Stimulated activated effector memory CD8-positive, alpha-beta T cell treated with anti-CD3 and anti-CD28 coated beads, Interleukin-12 subunit alpha, Interleukin-12 subunit beta, amount 100 ng/mL, for 72 hours (primary cell): ENCODE data around the gene DEXI.

Experiments
- ATAC-seq: fragments of 150-1000 bp; cut with Tn5 transposase; 2 replicates; pipeline ENCODE4 v1.10.0; 2021
- DNase-seq, 2 donors: peaks; one replicate each; pipeline ENCODE4 v3.0.0; 2021 to 2022; ENCODE audit warnings: low spot score in 2 of 2
- H3K27ac Mint-ChIP-seq: one replicate; pipeline ENCODE4 v1.8.0; 2022; ENCODE audit warnings: mild to moderate bottlenecking, mixed read lengths
- H3K36me3 Mint-ChIP-seq: one replicate; pipeline ENCODE4 v1.8.0; 2022; ENCODE audit warnings: mild to moderate bottlenecking, mixed read lengths
- H3K4me1 Mint-ChIP-seq: one replicate; pipeline ENCODE4 v1.8.0; 2022; ENCODE audit warnings: mixed read lengths
- H3K4me3 Mint-ChIP-seq: one replicate; pipeline ENCODE4 v1.8.0; 2022; ENCODE audit warnings: mild to moderate bottlenecking, mixed read lengths
- H3K9me3 Mint-ChIP-seq: one replicate; pipeline ENCODE4 v1.8.0; 2022; ENCODE audit warnings: mixed read lengths

Gene DEXI

DNA sequence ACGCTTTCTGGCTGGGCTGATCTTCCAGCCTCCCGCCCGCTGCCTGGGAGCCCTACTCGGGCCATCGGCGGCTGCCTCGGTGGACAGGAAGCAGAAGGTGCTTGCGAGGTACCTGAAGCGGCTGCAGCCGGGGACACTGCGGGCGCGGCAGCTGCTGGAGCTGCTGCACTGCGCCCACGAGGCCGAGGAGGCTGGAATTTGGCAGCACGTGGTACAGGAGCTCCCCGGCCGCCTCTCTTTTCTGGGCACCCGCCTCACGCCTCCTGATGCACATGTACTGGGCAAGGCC lies 34.6 kb downstream of the DEXI start:
- H3K9me3 Mint-ChIP-seq = peaks cover 3% of the 10 kb centered on the region
- ATAC-seq (peak; percentile 13), DNase-seq (no peak)
- no peaks in the 10 kb centered on the region for H3K4me1 Mint-ChIP-seq
- H3K27ac Mint-ChIP-seq = no peak overlapping the region
- no peak overlapping the region for H3K4me3 Mint-ChIP-seq
- H3K36me3 Mint-ChIP-seq = peaks cover 55% of the 10 kb centered on the region

GRCh38 chr16:10906914-10907756 lies 35.1 kb downstream of the DEXI start:
- H3K27ac Mint-ChIP-seq = no peak overlapping the region
- no peaks in the 10 kb centered on the region for H3K4me1 Mint-ChIP-seq
- no peak overlapping the region for H3K4me3 Mint-ChIP-seq
- H3K9me3 Mint-ChIP-seq = peaks cover 5% of the 10 kb centered on the region
- peaks cover 55% of the 10 kb centered on the region for H3K36me3 Mint-ChIP-seq
- ATAC-seq (no peak), DNase-seq (no peak)

DNA sequence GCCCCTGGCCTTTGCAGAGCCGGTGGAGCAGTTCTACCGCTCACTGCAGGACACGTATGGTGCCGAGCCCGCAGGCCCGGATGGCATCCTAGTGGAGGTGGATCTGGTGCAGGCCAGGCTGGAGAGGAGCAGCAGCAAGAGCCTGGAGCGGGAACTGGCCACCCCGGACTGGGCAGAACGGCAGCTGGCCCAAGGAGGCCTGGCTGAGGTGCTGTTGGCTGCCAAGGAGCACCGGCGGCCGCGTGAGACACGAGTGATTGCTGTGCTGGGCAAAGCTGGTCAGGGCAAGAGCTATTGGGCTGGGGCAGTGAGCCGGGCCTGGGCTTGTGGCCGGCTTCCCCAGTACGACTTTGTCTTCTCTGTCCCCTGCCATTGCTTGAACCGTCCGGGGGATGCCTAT lies 35.8 kb downstream of the DEXI start:
- DNase-seq = no peak
- no peak for ATAC-seq
- peaks cover 5% of the 10 kb centered on the region for H3K9me3 Mint-ChIP-seq
- H3K4me3 Mint-ChIP-seq = no peak overlapping the region
- H3K36me3 Mint-ChIP-seq = peaks cover 59% of the 10 kb centered on the region
- no peak overlapping the region for H3K27ac Mint-ChIP-seq
- H3K4me1 Mint-ChIP-seq = no peaks in the 10 kb centered on the region

- DNase-seq (no peak), ATAC-seq (no peak)
- no peak overlapping the region for H3K4me3 Mint-ChIP-seq
- H3K36me3 Mint-ChIP-seq = peaks cover 74% of the 10 kb centered on the region
- H3K9me3 Mint-ChIP-seq = peaks cover 5% of the 10 kb centered on the region
- H3K4me1 Mint-ChIP-seq = no peaks in the 10 kb centered on the region
- H3K27ac Mint-ChIP-seq = no peak overlapping the region
Observed at GRCh38 chr16:10902999-10903398, 39.3 kb downstream of the DEXI start.

- Mint-ChIP-seq H3K27ac (no peak overlapping the region), H3K4me3 (no peak overlapping the region), H3K4me1 (peaks cover 17% of the 10 kb centered on the region), H3K36me3 (peaks cover 61% of the 10 kb centered on the region), H3K9me3 (peaks cover 2% of the 10 kb centered on the region)
- DNase-seq (no peak), ATAC-seq (no peak)
Observed at GRCh38 chr16:10897134-10897533, 45.1 kb downstream of the DEXI start.

GRCh38 chr16:10896723-10897122 lies 45.5 kb downstream of the DEXI start:
- peaks cover 17% of the 10 kb centered on the region for H3K4me1 Mint-ChIP-seq
- no peak for DNase-seq
- ATAC-seq = no peak
- H3K9me3 Mint-ChIP-seq = peaks cover 2% of the 10 kb centered on the region
- H3K36me3 Mint-ChIP-seq = peaks cover 60% of the 10 kb centered on the region
- no peak overlapping the region for H3K4me3 Mint-ChIP-seq
- no peak overlapping the region for H3K27ac Mint-ChIP-seq

DNA sequence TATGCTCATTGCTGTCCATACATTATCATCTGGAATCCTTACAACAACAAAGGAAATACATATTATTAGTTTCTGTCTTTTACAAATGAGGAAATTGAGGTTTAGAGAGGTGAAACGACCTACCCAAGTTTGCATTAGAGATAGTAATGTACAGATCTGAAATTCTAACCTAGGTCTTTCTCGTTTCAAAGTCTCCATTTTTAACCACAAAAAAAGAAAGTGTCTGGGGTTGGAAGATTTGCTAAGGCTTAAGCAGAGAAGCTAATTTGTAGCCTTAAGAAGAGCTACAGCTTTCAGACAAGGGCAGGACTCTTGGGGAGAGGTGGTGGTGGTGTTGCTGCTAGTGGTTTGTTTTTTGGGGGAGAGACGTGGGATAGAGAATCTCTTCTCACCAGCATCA lies 46.1 kb downstream of the DEXI start:
- Mint-ChIP-seq H3K36me3 (peaks cover 57% of the 10 kb centered on the region), H3K27ac (no peak overlapping the region), H3K4me3 (no peak overlapping the region), H3K9me3 (peaks cover 2% of the 10 kb centered on the region), H3K4me1 (peaks cover 17% of the 10 kb centered on the region)
- DNase-seq (no peak), ATAC-seq (no peak)

DNA sequence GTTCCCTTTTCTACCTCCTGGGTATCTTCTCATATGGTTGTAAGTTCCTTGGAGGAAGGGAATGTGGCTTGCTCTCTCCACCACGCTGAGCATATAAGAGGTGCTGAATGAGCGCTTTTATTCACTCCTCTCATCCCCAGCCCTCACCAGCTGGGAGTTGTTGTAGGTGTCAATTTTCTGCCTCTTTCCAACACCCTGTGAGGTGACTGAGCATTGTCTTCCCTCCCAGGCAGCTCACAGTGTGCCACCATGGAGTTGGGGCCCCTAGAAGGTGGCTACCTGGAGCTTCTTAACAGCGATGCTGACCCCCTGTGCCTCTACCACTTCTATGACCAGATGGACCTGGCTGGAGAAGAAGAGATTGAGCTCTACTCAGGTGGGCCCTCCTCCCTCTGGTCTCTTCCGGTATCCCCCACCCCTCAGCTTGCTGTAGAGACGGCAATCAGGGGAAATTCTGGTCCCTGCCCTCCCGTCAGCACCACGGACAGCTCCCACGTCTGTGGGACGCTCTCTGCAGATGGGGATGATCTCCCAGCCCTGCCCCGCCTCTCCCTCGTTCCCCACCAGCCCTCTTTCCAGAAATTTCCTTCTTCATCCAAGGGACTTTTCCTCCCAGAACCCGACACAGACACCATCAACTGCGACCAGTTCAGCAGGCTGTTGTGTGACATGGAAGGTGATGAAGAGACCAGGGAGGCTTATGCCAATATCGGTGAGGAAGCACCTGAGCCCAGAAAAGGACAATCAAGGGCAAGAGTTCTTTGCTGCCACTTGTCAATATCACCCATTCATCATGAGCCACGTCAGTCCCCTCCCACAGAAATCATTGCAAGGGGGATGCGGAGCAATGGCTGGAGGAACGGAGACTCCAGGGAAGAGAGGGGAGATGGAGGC lies 47.0 kb downstream of the DEXI start:
- no peak overlapping the region for H3K4me3 Mint-ChIP-seq
- DNase-seq (peak in 1 of 2 donors; percentile 25), ATAC-seq (no peak)
- peaks cover 51% of the 10 kb centered on the region for H3K36me3 Mint-ChIP-seq
- H3K9me3 Mint-ChIP-seq = peaks cover 2% of the 10 kb centered on the region
- H3K4me1 Mint-ChIP-seq = peaks cover 17% of the 10 kb centered on the region
- H3K27ac Mint-ChIP-seq = no peak overlapping the region

DNA sequence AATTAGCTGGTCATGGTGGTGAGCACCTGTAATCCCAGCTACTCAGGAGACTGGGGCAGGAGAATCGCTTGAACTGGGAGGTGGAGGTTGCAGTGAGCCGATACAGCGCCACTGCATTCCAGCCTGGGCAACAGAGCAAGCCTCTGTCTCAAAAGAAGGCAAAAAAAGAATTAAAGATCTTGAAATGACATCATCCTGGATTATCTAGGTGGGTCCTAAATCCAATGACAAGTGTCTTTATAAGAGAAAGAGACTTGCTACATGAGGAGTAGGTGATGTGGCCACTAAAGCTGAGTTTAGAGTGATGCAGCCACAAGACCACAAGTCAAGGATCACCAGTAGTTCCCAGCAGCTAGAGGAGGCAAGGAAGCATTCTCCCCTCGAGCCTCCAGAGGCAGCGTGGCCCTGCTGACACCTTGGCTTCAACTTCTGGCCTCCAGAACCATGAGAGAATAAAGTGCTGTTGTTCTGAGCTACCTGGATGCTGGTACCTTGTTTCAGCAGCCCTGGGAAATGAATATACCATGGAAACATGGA lies 49.4 kb downstream of the DEXI start:
- Mint-ChIP-seq H3K27ac (no peak overlapping the region), H3K4me1 (peaks cover 17% of the 10 kb centered on the region), H3K4me3 (no peak overlapping the region), H3K9me3 (peaks cover 2% of the 10 kb centered on the region), H3K36me3 (peaks cover 32% of the 10 kb centered on the region)
- ATAC-seq (no peak), DNase-seq (no peak)

DNA sequence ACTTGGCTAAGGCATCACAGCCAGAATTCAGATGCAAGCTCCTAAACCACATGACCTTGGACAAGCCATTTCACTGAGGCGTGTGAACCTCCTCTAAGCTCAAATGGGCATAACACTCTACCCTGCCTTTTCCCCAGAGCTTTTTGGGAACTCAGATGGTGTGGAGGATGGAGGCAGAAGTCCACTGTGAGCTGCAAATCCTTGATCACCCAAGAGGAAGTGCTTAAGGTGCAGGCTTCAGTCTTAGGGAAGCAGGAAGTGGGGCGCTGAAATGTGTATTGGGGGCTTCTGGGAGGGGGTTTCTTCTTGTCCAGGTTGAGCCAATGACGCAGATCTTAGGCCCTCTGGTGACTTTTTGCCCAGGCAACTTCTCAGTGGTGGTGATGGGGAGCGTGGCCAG lies 52.4 kb downstream of the DEXI start:
- H3K4me3 Mint-ChIP-seq = no peak overlapping the region
- no peaks in the 10 kb centered on the region for H3K9me3 Mint-ChIP-seq
- ATAC-seq (no peak), DNase-seq (no peak)
- H3K36me3 Mint-ChIP-seq = peaks cover 6% of the 10 kb centered on the region
- H3K4me1 Mint-ChIP-seq = peaks cover 24% of the 10 kb centered on the region
- H3K27ac Mint-ChIP-seq = no peak overlapping the region

DNA sequence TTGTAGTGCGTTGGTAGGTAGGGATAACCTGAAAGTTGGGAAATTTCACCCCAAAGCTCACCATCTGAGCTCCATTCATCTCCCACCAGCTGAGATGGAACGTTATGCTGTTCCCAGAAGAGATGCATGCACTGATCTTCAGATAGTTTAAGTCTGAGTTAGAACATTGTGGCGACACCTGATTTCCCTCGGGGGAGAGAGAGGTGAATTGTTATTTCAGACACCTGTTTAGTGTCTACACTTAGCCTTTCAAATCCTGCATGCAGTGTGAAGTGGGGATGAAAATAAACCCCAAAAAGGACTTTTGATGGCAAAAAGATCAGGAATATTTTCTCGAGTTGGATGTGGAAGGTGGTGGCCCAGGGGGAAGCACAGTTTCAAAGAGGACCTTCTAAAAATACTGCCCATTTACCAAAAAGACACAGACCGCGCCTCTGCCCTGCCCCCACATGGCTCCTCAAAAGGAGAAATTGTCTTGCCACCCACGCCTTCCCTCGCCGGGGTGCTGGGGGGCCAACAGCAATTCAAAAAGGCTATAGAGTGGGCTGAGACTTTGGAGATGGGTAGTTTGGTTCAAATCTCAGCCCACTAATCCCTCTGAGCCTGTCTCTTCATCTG lies 53.8 kb downstream of the DEXI start:
- Mint-ChIP-seq H3K36me3 (peaks cover 6% of the 10 kb centered on the region), H3K27ac (no peak overlapping the region), H3K9me3 (no peaks in the 10 kb centered on the region), H3K4me1 (peaks cover 30% of the 10 kb centered on the region), H3K4me3 (no peak overlapping the region)
- ATAC-seq (no peak), DNase-seq (no peak)

GRCh38 chr16:10885246-10885645 lies 57.0 kb downstream of the DEXI start:
- ATAC-seq = no peak
- Mint-ChIP-seq H3K36me3 (peaks cover 16% of the 10 kb centered on the region), H3K9me3 (no peaks in the 10 kb centered on the region), H3K4me1 (peaks cover 49% of the 10 kb centered on the region), H3K27ac (no peak overlapping the region), H3K4me3 (no peak overlapping the region)
- no peak for DNase-seq

DNA sequence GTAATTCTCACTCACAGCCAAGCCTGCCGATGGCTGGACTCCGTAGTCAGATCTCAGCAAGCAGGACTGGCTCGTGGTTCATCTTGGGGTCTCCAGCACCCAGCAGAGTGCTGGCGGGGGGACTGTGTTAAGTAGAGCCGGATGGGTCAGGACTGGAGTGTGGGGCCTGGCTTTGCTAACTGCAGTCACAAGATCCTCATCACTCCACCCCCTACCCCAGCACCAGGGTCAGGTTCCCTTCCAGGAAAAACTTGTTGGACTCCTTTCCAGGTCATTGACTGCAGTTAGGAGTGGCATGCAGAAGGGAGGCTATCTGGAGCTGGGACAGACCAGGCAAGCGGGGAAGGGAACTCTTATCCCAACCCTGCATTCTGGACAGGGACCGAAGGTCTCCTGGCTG lies 59.3 kb downstream of the DEXI start:
- no peak for ATAC-seq
- no peak overlapping the region for H3K27ac Mint-ChIP-seq

GRCh38 chr16:10881479-10882030 lies 60.7 kb downstream of the DEXI start:
- H3K4me3 Mint-ChIP-seq = peak overlapping the region; percentile 95
- DNase-seq = no peak
- no peak for ATAC-seq
- peak overlapping the region; percentile 24 for H3K27ac Mint-ChIP-seq
- H3K36me3 Mint-ChIP-seq = peaks cover 33% of the 10 kb centered on the region
- H3K9me3 Mint-ChIP-seq = no peaks in the 10 kb centered on the region
- peaks cover 68% of the 10 kb centered on the region for H3K4me1 Mint-ChIP-seq

More for the DNA sequence above, 59.3 kb downstream of the DEXI start:
- no peak for DNase-seq
- H3K36me3 Mint-ChIP-seq = peaks cover 22% of the 10 kb centered on the region
- H3K4me1 Mint-ChIP-seq = peaks cover 60% of the 10 kb centered on the region
- H3K4me3 Mint-ChIP-seq = no peak overlapping the region
- no peaks in the 10 kb centered on the region for H3K9me3 Mint-ChIP-seq
